Vagina (tissue), 2 donors: ENCODE results near the gene KCNIP4.

ENCODE experiments used
- POLR2AphosphoS5 ChIP-seq, 2 donors: sonication (generic); formaldehyde crosslinking; IDR thresholded peaks; one replicate each; pipeline ENCODE4 v1.9.0; 2017; ENCODE audit warnings: antibody characterized with exemption in 2 of 2, mild to moderate bottlenecking in 2 of 2, low read depth in 1 of 2; ENCODE audit not compliant: insufficient read depth in 1 of 2
- TF ChIP-seq, protein P1 (sequence below), 3 experiments: fragments of 450-650 bp in 2 of 3; fragments of 200-600 bp in 1 of 3; sonication (generic) in 1 of 3; IDR thresholded peaks; one replicate each; pipeline ENCODE4 v1.5.1; 2017 to 2019; ENCODE audit warnings: antibody characterized with exemption in 3 of 3, mild to moderate bottlenecking in 2 of 3, moderate library complexity in 2 of 3

DNA sequence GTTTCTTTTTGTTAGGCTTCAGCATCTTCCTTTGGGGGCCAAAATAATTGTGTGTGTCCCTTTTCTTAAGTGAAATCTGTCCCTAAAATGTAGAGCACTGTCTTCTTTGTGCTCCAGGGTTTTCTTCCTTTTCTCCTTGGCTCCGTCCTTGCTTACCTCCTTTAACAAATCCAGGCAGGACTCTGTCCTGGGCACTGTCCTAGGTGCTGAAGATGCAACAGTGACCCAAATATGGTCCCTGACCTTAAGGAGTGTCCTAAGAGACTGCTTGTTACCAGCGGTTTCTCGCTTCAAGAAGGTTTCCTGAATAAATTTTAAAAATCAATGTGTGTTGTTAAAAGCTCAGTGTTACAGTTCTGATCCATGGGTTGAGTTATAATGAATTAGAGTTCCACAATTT lies 471.8 kb downstream of the KCNIP4 start:
- TF ChIP-seq POLR2AphosphoS5 (IDR thresholded peaks at IDR 0.05; ENCODE audit: insufficient read depth in 1 of 2, low read depth in 1 of 2) = no peak
- TF ChIP-seq, protein P1, sequence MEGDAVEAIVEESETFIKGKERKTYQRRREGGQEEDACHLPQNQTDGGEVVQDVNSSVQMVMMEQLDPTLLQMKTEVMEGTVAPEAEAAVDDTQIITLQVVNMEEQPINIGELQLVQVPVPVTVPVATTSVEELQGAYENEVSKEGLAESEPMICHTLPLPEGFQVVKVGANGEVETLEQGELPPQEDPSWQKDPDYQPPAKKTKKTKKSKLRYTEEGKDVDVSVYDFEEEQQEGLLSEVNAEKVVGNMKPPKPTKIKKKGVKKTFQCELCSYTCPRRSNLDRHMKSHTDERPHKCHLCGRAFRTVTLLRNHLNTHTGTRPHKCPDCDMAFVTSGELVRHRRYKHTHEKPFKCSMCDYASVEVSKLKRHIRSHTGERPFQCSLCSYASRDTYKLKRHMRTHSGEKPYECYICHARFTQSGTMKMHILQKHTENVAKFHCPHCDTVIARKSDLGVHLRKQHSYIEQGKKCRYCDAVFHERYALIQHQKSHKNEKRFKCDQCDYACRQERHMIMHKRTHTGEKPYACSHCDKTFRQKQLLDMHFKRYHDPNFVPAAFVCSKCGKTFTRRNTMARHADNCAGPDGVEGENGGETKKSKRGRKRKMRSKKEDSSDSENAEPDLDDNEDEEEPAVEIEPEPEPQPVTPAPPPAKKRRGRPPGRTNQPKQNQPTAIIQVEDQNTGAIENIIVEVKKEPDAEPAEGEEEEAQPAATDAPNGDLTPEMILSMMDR (IDR thresholded peaks at IDR 0.05) = no peak
